GM19239 (cell line): ENCODE data around the gene POLR2C.
A peak's percentile ranks its signal among the peaks of the same experiment; 100 is the strongest.
"Not testable (repeated sequence)": the region's sequence is repeated elsewhere in the genome, so short reads cannot be mapped to it uniquely, and the experiment has no call there.

Source experiments
- DNase-seq: peaks from one replicate; pipeline ENCODE4 v3.0.0; 2011; ENCODE audit warnings: low spot score; ENCODE audit not compliant: insufficient read length
- FAIRE-seq: peaks from 2 replicates; lab custom pipeline; 2011; peaks lifted over from hg19 to GRCh38; lab: Jason Lieb, UNC

Gene POLR2C

GRCh38 chr16:57462209-57462977, at the start of gene POLR2C:
Gene POLR2C (plus strand): TSS chr16:57462679. CDS start chr16:57462725, 46 bp downstream.
- FAIRE-seq (peak; percentile 95), DNase-seq (peak; percentile 94)

GRCh38 chr16:57413301-57413730, 49.2 kb upstream of the POLR2C start:
- DNase-seq (peak; percentile 53), FAIRE-seq (peak; percentile 74)

DNA sequence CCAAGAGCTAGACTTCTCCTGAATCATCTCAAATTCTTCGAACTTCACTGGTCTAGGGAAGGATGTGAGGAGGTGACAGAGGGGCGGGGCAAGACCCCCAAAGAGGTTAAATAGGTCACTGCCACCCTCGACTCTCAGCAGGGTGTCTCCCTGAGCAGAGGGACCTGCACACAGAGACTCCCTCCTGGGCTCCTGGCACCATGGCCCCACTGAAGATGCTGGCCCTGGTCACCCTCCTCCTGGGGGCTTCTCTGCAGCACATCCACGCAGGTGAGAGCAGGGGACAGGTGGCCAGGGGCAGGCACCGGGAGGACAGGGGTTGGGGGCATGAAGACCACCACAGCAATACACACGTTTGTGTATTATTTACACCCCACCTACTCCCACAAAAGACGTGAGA, 48.7 kb upstream of the POLR2C start:
- FAIRE-seq: no peak

DNA sequence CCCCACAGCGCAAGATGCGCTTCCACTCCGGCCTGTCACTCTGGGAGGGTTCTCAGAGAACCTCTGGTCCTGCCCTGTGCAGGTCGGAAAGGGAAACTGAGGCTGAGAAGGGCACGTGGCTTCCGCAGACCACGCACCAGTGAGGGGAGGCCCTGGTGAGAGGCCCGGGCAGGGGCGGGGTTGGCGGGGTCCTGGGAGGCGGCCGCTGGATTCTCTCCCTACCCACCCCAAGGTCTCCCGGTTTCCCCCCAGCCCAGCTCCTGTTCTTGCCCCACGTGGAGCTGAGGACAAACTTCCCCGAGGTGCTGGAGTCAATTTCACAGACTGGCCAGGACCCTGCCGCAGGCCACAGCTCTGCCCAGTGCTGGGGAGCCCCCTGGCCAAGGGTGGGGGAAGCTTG, 46.4 kb upstream of the POLR2C start:
- DNase-seq: no peak
- FAIRE-seq: no peak

More for the DNA sequence above, 48.7 kb upstream of the POLR2C start:
- no peak for DNase-seq

GRCh38 chr16:57419506-57419905, 43.0 kb upstream of the POLR2C start:
- DNase-seq (no peak), FAIRE-seq (no peak)

DNA sequence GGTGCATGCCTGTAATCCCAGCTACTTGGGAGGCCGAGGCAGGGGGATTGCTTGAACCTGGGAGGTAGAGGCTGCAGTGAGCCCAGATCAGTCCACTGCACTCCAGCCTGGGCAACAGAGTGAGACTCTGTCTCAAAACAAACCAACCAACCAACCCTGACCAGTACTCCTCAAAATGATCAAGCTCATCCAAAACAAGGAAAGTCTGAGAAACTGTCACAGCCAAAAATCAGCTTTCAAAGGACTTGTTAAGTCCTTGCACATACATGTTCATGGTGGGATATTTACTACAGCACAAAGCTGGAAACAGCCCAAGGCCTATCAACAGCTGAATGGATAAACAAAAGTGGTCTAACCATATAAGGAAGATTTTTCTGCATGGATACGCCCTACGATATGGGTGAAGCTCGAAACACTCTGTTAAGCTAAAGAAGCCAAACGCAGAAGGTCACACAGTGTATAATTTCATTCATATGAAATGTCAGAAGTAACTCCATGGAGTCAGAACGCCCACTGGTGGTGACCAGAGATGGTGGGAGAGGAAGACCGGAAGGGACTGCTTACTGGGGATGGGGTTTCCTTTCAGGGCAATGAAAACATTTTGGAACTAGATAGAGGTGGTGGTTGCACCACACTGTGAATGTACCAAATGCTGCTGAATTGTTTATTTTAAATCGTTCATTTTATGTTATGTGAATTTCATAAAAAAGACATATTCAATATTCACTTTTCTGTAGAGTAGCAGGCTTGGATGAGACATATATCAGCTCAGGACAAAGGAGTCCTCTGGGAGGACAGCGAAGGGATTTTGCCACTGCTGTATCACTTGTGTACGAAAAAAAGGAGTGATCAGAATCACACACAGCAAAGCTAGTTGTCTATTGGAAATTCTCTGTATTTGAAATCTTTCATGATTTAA, 40.2 kb upstream of the POLR2C start:
- no peak for FAIRE-seq
- DNase-seq: no peak

DNA sequence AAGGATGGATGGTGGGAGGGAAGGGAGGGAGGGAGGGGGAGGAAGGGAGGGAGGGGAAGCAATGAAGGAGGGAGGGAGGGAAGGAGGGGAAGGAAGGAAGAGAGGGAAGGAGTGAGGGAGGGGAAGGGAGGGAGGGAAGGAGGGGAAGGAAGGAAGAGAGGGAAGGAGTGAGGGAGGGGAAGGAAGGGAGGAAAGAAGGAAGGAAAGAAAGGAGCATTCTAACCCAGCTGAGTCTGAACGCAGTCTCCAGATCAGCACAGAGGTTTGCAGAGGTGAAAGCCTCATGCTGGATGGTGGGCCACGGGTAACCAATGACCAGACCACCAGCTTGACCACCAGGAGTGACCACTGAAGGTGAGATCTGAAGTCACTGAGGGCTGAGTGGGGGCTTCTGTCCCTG, 39.3 kb upstream of the POLR2C start:
- DNase-seq: no peak
- FAIRE-seq: no peak

GRCh38 chr16:57424583-57424982, 37.9 kb upstream of the POLR2C start:
- DNase-seq (no peak), FAIRE-seq (no peak)

GRCh38 chr16:57426356-57426755, 36.1 kb upstream of the POLR2C start:
- DNase-seq (no peak), FAIRE-seq (no peak)

- no peak for FAIRE-seq
- DNase-seq: no peak
These were observed 35.2 kb upstream of the POLR2C start for GRCh38 chr16:57427307-57427706.

- DNase-seq (no peak), FAIRE-seq (no peak)
These were observed 34.7 kb upstream of the POLR2C start for GRCh38 chr16:57427824-57428223.

DNA sequence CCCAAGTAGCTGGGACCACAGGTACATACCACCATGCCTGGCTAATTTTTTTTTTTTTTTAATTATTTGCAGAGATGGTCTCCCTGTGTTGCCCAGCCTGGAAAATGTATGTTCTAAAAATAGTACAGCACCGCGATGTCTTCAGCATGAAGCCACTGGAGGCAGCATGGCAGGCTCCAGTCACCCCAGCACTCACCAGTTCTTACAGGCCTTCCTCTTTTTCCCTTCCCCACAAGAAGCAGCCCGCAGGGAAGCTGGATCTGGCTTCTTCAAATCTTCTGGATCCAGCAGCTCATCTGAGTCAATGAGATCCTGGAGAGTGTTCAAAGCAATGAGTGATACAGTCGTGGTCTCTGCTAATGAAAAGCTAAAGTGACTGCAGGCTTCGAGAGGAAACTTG, 31.5 kb upstream of the POLR2C start:
- FAIRE-seq (no peak), DNase-seq (no peak)

DNA sequence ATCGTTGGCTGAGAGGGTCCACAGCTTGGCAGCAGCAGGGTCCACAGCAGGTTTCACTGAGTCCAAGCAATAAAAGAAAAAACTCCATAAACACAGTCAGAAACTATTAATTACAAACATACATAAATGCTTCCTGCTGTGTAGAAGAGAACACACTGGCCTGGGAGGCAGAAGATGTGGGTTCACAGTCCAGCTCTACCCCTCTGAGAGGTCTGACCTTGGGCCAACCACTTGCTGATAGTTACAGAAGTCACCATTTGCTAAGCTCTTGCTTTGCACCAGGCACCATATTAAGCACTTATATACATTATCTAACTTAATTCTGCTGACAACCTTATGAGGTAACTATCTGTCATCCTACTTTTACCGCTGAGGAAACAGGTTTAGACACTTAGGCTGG, 30.0 kb upstream of the POLR2C start:
- no peak for FAIRE-seq
- no peak for DNase-seq

DNA sequence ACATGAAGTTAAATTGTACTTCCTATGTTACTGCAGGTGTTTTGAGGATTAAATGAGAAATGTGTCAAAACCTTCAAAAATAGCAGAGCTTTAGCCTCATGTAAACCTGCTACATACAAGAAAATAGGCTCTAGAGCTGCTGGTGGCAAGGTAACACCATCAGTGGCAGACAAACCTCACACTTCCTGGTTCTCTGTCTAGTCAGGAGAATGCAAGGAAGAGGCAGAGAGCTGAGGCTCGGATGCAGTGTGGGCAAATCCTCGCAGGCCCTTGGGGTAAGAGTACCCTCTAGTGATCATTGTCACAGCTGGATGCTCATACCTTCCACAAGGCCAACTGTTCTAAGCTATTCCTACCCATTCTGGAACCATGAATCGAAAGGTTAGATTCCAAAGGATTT, 29.5 kb upstream of the POLR2C start:
- FAIRE-seq (no peak), DNase-seq (no peak)

DNA sequence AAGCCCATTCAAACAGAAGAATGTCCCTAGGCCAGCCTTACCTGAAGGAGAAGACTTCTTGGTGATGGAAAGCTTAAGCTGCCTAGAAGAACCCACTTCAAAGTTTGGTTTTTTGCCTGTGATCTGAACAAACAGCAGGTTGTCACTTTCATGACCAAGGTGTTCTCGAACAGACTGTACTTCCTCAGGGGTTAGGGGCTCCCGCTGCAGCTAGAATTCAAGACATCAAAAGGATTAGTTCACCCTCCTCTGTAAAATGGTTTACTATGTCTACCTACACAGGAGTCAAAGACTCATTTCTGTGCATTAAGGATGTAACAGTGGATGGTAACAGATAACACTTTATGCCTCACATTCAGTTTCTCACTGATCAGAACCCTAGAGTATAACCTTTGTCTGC, 28.5 kb upstream of the POLR2C start:
- no peak for DNase-seq
- FAIRE-seq: no peak

DNA sequence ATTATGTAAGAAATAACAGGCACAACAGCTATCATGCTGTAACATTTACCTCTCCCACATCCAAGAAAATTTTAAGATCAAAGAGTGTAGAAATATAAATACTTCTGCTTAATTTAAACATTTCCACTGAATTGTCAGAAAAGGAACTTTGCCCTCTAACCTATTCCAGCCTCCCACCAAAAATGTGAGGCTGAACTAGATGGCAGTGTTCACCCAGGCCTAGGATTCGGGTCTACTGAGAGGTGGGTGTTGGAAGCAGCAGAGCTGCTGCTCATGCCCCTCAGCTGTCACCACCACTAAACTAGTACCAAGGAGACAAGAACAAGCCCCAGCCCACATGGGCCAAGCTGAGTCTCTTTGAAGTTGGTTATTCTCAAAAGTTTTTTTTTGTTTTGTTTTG, 26.6 kb upstream of the POLR2C start:
- FAIRE-seq (no peak), DNase-seq (no peak)

DNA sequence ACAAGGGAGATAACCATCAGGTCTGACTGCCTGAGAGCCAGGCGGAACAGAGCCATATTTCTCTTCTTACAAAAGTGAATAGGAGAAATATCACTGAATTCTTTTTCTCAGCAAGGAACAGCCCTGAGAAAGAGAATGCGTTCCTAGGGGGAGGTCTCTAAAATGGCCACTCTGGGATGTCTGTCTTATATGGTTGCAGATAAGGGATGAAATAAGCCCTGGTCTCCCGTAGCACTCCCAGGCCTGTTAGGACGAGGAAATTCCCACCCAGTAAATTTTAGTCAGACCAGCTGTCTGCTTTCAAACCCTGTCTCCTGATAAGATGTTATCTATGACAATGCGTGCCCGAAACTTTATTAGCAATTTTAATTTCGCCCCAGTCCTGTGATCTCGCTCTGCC, 22.5 kb upstream of the POLR2C start:
- DNase-seq, FAIRE-seq: not testable (repeated sequence)

DNA sequence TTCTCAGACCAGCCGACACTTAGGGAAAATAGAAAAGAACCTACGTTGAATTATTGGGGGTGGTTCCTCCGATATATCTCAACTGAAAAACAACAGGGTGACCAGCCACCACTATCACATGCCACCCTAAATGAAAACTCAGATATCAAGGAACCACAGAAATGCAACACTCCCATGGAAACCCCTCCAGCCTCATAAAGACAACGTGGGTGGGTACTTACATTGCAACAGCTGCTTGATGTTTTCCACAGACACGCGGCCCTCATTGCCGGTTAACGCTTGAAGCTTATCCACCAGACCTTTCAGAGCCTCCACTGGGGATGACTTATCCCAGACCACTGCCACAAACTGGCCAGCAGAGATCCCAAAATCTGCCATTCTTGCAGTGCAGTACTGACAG, 21.9 kb upstream of the POLR2C start:
- DNase-seq, FAIRE-seq: not testable (repeated sequence)

GRCh38 chr16:57444711-57445110, 17.8 kb upstream of the POLR2C start:
- FAIRE-seq (no peak), DNase-seq (no peak)

DNA sequence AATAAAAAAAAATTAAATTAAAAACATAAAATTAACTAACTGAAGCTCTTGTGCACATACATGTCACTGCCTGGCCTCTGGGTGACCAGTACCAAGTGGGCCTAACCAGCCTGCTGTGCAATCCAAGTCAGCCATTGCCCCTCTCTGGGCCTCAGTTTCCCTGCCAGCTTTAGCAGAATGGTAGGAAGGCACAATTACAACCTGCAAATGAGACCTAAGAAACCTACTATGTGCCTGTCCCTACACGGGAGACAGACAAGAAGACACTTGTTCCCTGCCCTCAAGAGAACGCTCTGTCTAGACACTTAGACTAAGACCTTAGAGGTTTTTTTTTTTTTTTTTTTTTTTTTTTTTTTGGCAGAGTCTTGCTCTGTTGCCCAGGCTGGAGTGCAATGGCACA, 17.0 kb upstream of the POLR2C start:
- no peak for DNase-seq
- FAIRE-seq: no peak

GRCh38 chr16:57446531-57447185, 15.8 kb upstream of the POLR2C start:
- FAIRE-seq (peak; percentile 73), DNase-seq (peak; percentile 43)
